GM12878 (cell line): ENCODE data around the gene LRP1. TPM values are rescaled to one million over a fixed set of nuclear protein-coding genes. Genes with fewer than 3 reads are reported as not detected.

Experiments
- BCL11A ChIP-seq: IDR thresholded peaks from 2 replicates; pipeline ENCODE4 v1.6.1; 2011; ENCODE audit warnings: low read depth, low read length
- BHLHE40 ChIP-seq, 2 experiments: fragments of 450-650 bp in 1 of 2; IDR thresholded peaks; 2 replicates each; pipeline ENCODE4 v1.6.1; 2011 to 2017; ENCODE audit warnings: low read depth in 2 of 2, borderline replicate concordance in 1 of 2, improper control_type of control experiment in 1 of 2, low read length in 1 of 2, mild to moderate bottlenecking in 1 of 2
- BRCA1 ChIP-seq: IDR thresholded peaks from 2 replicates; pipeline ENCODE4 v1.6.1; 2011; ENCODE audit warnings: low read depth, low read length, improper control_type of control experiment
- CREB1 ChIP-seq: IDR thresholded peaks from 2 replicates; pipeline ENCODE4 v1.6.1; 2012; ENCODE audit warnings: low read depth, mild to moderate bottlenecking, inconsistent platforms
- CREM ChIP-seq: IDR thresholded peaks from 2 replicates; pipeline ENCODE4 v1.6.1; 2014; ENCODE audit warnings: antibody characterized with exemption, low read depth
- GABPA ChIP-seq: IDR thresholded peaks from 2 replicates; pipeline ENCODE4 v1.6.1; 2014; ENCODE audit warnings: antibody characterized with exemption, low read depth, mild to moderate bottlenecking, inconsistent platforms
- HDAC2 ChIP-seq: fragments of 200-600 bp; sonication (generic); IDR thresholded peaks from 2 replicates; pipeline ENCODE4 v1.6.1; 2017
- IKZF1 ChIP-seq: fragments of 450-650 bp; conservative IDR thresholded peaks from 2 replicates; pipeline ENCODE4 v1.6.1; 2017; ENCODE audit warnings: antibody characterized with exemption, mild to moderate bottlenecking
- JUNB ChIP-seq: IDR thresholded peaks from 2 replicates; pipeline ENCODE4 v1.6.1; 2016; ENCODE audit warnings: antibody characterized with exemption, mild to moderate bottlenecking
- JUND ChIP-seq: IDR thresholded peaks from 2 replicates; pipeline ENCODE4 v1.6.1; 2012; ENCODE audit warnings: low read depth, mild to moderate bottlenecking, low read length, improper control_type of control experiment, moderate library complexity
- KAT2A ChIP-seq: conservative IDR thresholded peaks from 2 replicates; pipeline ENCODE4 v1.6.1; 2011; ENCODE audit warnings: low read depth, low read length; ENCODE audit not compliant: control insufficient read depth
- LARP7 ChIP-seq: fragments of 450-650 bp; IDR thresholded peaks from 2 replicates; pipeline ENCODE4 v1.6.1; 2017; ENCODE audit warnings: mild to moderate bottlenecking
- MEF2B ChIP-seq: fragments of 450-650 bp; IDR thresholded peaks from 2 replicates; pipeline ENCODE4 v1.6.1; 2018; ENCODE audit warnings: mild to moderate bottlenecking, moderate library complexity; ENCODE audit not compliant: partially characterized antibody, poor library complexity, severe bottlenecking
- NR2C2 ChIP-seq: IDR thresholded peaks from 2 replicates; pipeline ENCODE4 v1.6.1; 2011; ENCODE audit warnings: borderline replicate concordance, low read depth; ENCODE audit not compliant: control insufficient read depth, insufficient read length
- NR2F1 ChIP-seq: fragments of 450-650 bp; conservative IDR thresholded peaks from 2 replicates; pipeline ENCODE4 v1.6.1; 2017; ENCODE audit warnings: mild to moderate bottlenecking
- RAD51 ChIP-seq: fragments of 450-650 bp; IDR thresholded peaks from 2 replicates; pipeline ENCODE4 v1.6.1; 2016; ENCODE audit warnings: moderate library complexity, mild to moderate bottlenecking, inconsistent platforms
- RB1 ChIP-seq: fragments of 450-650 bp; formaldehyde crosslinking; IDR thresholded peaks from 2 replicates; pipeline ENCODE4 v1.6.1; 2017; ENCODE audit warnings: mild to moderate bottlenecking, borderline replicate concordance
- RCOR1 ChIP-seq: conservative IDR thresholded peaks from 2 replicates; pipeline ENCODE4 v1.6.1; 2012; ENCODE audit warnings: low read depth, low read length, improper control_type of control experiment
- STAT3 ChIP-seq: IDR thresholded peaks from 2 replicates; pipeline ENCODE4 v1.6.1; 2011; ENCODE audit warnings: low read depth, low read length, improper control_type of control experiment
- TARDBP ChIP-seq: IDR thresholded peaks from 2 replicates; pipeline ENCODE4 v1.6.1; 2016; ENCODE audit warnings: borderline replicate concordance
- ZNF622 ChIP-seq: fragments of 450-650 bp; IDR thresholded peaks from 2 replicates; pipeline ENCODE4 v1.6.1; 2017; ENCODE audit warnings: mild to moderate bottlenecking, inconsistent platforms
- polyA plus RNA-seq, 11 experiments: library from polyadenylated mRNA; depleted of rRNA in 4 of 11; unstranded in 6 of 11; stranded (reverse) in 5 of 11; fragments of >200 nt; fragmentation: Nextera tagmentation in 4 of 11; fragmentation: Illumina TruSeq in 1 of 11; extraction: Ambion mirVana in 4 of 11; extraction: Trizol in 1 of 11; gene quantifications; 1 replicate in 1 of 11; 2 replicates in 10 of 11; pipeline versions ENCODE4 v1.2.1 to v1.2.3, GENCODE V29; 2011 to 2016; ENCODE audit warnings: inconsistent platforms in 2 of 11, missing spikeins in 2 of 11, low read depth in 1 of 11
- total RNA-seq, 4 experiments: library from RNA; depleted of rRNA in 3 of 4; stranded (reverse); fragments of >200 nt in 3 of 4; fragmentation: Illumina TruSeq in 1 of 4; extraction: Trizol in 1 of 4; gene quantifications; 2 replicates each; pipeline versions ENCODE4 v1.2.1 to v1.2.3, GENCODE V29; 2013 to 2021
- TF ChIP-seq, protein P1 (sequence below): IDR thresholded peaks from 2 replicates; pipeline ENCODE4 v1.6.1; 2012; ENCODE audit warnings: improper control_type of control experiment, low read depth, low read length; ENCODE audit not compliant: insufficient replicate concordance
- TF ChIP-seq, protein P2 (sequence below): fragments of 150-350 bp; IDR thresholded peaks from 2 replicates; pipeline ENCODE4 v1.6.1; 2014; ENCODE audit warnings: mild to moderate bottlenecking, low read depth, low read length
- TF ChIP-seq, protein P3 (sequence below): fragments of 450-650 bp; IDR thresholded peaks from 2 replicates; pipeline ENCODE4 v1.6.1; 2017; ENCODE audit warnings: low read depth, mild to moderate bottlenecking, moderate library complexity

The LRP1 gene
- total and polyA plus RNA-seq, 10 of the 15 experiments (the other 5 are each of a cell fraction or from before 2014, with no cell fraction given), result under 0.01 to 1.1 (median 0.20) TPM; not detected in 2

DNA sequence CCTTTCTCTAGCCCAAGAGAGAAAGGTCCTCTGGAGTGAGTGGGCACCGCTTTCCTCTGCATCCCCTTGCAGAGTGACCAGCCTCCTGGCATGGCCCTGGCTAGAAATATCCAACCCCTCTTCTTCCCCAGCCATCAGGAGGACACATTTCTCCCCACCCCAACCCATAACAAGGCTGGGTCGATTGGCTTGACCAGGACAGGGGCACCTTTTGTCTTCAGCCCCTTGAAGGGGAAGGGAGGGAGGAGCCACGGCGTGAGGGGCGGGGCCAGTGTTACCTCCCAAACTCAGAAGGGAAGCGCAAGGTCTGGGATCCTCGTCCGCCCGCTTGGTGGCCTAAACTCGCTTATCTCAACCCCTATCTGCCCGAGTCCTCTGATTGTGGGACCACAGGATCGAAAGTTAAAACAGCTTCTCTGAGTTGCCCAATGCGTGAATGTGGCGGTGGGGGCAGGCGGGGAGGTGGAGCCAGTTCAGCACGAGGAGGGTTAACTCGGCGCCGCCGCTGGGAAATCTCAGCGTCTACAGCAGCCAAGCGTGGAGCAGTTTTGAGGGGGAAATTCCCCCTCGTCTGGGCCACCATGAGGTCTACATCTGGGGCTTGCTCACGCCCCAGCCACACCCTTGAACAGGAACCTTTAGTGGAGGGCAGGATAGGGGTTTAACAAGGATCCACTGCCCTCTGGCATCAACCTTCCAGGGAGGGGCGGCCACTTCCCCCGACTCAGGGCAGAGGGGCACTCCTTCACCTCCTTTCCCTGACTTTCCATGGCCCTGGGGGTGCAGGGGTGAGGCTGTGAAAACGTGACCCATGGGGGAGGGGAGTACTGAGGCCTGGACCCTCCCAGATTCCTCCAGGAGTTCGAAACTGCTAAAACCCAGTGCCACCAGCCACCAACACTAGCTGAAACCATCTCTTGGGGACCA lies 17.9 kb upstream of the LRP1 start (continued):
- TF ChIP-seq, protein P1, sequence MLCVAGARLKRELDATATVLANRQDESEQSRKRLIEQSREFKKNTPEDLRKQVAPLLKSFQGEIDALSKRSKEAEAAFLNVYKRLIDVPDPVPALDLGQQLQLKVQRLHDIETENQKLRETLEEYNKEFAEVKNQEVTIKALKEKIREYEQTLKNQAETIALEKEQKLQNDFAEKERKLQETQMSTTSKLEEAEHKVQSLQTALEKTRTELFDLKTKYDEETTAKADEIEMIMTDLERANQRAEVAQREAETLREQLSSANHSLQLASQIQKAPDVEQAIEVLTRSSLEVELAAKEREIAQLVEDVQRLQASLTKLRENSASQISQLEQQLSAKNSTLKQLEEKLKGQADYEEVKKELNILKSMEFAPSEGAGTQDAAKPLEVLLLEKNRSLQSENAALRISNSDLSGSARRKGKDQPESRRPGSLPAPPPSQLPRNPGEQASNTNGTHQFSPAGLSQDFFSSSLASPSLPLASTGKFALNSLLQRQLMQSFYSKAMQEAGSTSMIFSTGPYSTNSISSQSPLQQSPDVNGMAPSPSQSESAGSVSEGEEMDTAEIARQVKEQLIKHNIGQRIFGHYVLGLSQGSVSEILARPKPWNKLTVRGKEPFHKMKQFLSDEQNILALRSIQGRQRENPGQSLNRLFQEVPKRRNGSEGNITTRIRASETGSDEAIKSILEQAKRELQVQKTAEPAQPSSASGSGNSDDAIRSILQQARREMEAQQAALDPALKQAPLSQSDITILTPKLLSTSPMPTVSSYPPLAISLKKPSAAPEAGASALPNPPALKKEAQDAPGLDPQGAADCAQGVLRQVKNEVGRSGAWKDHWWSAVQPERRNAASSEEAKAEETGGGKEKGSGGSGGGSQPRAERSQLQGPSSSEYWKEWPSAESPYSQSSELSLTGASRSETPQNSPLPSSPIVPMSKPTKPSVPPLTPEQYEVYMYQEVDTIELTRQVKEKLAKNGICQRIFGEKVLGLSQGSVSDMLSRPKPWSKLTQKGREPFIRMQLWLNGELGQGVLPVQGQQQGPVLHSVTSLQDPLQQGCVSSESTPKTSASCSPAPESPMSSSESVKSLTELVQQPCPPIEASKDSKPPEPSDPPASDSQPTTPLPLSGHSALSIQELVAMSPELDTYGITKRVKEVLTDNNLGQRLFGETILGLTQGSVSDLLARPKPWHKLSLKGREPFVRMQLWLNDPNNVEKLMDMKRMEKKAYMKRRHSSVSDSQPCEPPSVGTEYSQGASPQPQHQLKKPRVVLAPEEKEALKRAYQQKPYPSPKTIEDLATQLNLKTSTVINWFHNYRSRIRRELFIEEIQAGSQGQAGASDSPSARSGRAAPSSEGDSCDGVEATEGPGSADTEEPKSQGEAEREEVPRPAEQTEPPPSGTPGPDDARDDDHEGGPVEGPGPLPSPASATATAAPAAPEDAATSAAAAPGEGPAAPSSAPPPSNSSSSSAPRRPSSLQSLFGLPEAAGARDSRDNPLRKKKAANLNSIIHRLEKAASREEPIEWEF, result no peak
- TF ChIP-seq, protein P2, sequence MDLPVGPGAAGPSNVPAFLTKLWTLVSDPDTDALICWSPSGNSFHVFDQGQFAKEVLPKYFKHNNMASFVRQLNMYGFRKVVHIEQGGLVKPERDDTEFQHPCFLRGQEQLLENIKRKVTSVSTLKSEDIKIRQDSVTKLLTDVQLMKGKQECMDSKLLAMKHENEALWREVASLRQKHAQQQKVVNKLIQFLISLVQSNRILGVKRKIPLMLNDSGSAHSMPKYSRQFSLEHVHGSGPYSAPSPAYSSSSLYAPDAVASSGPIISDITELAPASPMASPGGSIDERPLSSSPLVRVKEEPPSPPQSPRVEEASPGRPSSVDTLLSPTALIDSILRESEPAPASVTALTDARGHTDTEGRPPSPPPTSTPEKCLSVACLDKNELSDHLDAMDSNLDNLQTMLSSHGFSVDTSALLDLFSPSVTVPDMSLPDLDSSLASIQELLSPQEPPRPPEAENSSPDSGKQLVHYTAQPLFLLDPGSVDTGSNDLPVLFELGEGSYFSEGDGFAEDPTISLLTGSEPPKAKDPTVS, result no peak
- peak; percentile 20 for TF ChIP-seq IKZF1
- TF ChIP-seq CREM, result no peak
- no peak for TF ChIP-seq RB1
- TF ChIP-seq GABPA, result no peak
- no peak for TF ChIP-seq MEF2B
- no peak for TF ChIP-seq BRCA1
- TF ChIP-seq NR2C2, result no peak
- no peak for TF ChIP-seq STAT3
- no peak for TF ChIP-seq HDAC2
- no peak for TF ChIP-seq BCL11A
- no peak for TF ChIP-seq RAD51
- TF ChIP-seq TARDBP, result no peak
- no peak for TF ChIP-seq RCOR1
- no peak for TF ChIP-seq JUNB
- TF ChIP-seq LARP7, result peak; percentile 51; the same call in 1 of the 2 replicates
- TF ChIP-seq KAT2A, result no peak
- TF ChIP-seq NR2F1, result peak; percentile 62
- 0 out of 2 replicates have a peak, but pooled peaks have one; percentile 33 for TF ChIP-seq CREB1
- peak in 1 of 2 experiments; percentile 89; a peak in 3 of 4 replicates for TF ChIP-seq BHLHE40 (IDR thresholded peaks at IDR 0.05; ENCODE audit: borderline replicate concordance in 1 of 2, low read depth in 2 of 2, low read length in 1 of 2)
- no peak for TF ChIP-seq ZNF622
- TF ChIP-seq, protein P3, sequence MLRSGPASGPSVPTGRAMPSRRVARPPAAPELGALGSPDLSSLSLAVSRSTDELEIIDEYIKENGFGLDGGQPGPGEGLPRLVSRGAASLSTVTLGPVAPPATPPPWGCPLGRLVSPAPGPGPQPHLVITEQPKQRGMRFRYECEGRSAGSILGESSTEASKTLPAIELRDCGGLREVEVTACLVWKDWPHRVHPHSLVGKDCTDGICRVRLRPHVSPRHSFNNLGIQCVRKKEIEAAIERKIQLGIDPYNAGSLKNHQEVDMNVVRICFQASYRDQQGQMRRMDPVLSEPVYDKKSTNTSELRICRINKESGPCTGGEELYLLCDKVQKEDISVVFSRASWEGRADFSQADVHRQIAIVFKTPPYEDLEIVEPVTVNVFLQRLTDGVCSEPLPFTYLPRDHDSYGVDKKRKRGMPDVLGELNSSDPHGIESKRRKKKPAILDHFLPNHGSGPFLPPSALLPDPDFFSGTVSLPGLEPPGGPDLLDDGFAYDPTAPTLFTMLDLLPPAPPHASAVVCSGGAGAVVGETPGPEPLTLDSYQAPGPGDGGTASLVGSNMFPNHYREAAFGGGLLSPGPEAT, result peak; percentile 3; the same call in 1 of the 2 replicates
- TF ChIP-seq JUND, result no peak
